ENCODE measurements around the gene MOCS3. TPM values are rescaled to one million over a fixed set of nuclear protein-coding genes. Genes with fewer than 3 reads are reported as not detected.

The MOCS3 gene
- total RNA-seq, 1 experiment from 2014 or later, result 13.6 TPM

- no peaks in the 10 kb centered on the region for H3K9me3 ChIP-seq
- H3K4me3 ChIP-seq, result peak overlapping the region; percentile 68
- DNase-seq, result peak; percentile 95
- H3K27me3 ChIP-seq, result no peaks in the 10 kb centered on the region
- H3K36me3 ChIP-seq, result peaks cover 78% of the 10 kb centered on the region
These were observed 29.1 kb upstream of the MOCS3 start for GRCh38 chr20:50929299-50930138.

GRCh38 chr20:50930139-50930975 is 28.3 kb upstream of the MOCS3 start:
- DNase-seq, result peak; percentile 19
- H3K4me3 ChIP-seq, result peak overlapping the region; percentile 68
- H3K36me3 ChIP-seq, result peaks cover 78% of the 10 kb centered on the region

GRCh38 chr20:50930976-50931305 is 27.7 kb upstream of the MOCS3 start:
- Histone ChIP-seq H3K36me3 (peaks cover 78% of the 10 kb centered on the region), H3K4me3 (peak overlapping the region; percentile 53), H3K27me3 (no peaks in the 10 kb centered on the region), H3K9me3 (no peaks in the 10 kb centered on the region)
- DNase-seq, result no peak

More at GRCh38 chr20:50930139-50930975, 28.3 kb upstream of the MOCS3 start:
- H3K9me3 ChIP-seq, result no peaks in the 10 kb centered on the region
- H3K27me3 ChIP-seq, result no peaks in the 10 kb centered on the region

GRCh38 chr20:50931306-50932015 is 27.2 kb upstream of the MOCS3 start, which contains the start of gene ADNP:
Gene ADNP, minus strand, starts transcription at chr20:50931437. Its CDS starts 27,441 bp downstream, at chr20:50903996.
- Histone ChIP-seq H3K36me3 (peaks cover 78% of the 10 kb centered on the region), H3K27me3 (no peaks in the 10 kb centered on the region), H3K4me3 (peak within 1 kb of the TSS; percentile 68), H3K9me3 (no peaks in the 10 kb centered on the region)
- peak; percentile 87 for DNase-seq

- Histone ChIP-seq H3K27me3 (no peaks in the 10 kb centered on the region), H3K9me3 (no peaks in the 10 kb centered on the region), H3K36me3 (peaks cover 78% of the 10 kb centered on the region), H3K4me3 (peak overlapping the region; percentile 53)
- DNase-seq, result no peak
These were observed 26.6 kb upstream of the MOCS3 start for GRCh38 chr20:50932016-50932485.

GRCh38 chr20:50932691-50933280 is 25.8 kb upstream of the MOCS3 start:
- H3K9me3 ChIP-seq, result no peaks in the 10 kb centered on the region
- H3K4me3 ChIP-seq, result no peak overlapping the region
- H3K27me3 ChIP-seq, result no peaks in the 10 kb centered on the region
- DNase-seq, result no peak
- H3K36me3 ChIP-seq, result peaks cover 72% of the 10 kb centered on the region

GRCh38 chr20:50933589-50933988 is 25.0 kb upstream of the MOCS3 start:
- H3K27me3 ChIP-seq, result no peaks in the 10 kb centered on the region
- H3K36me3 ChIP-seq, result peaks cover 69% of the 10 kb centered on the region
- DNase-seq, result no peak
- H3K9me3 ChIP-seq, result no peaks in the 10 kb centered on the region
- H3K4me3 ChIP-seq, result no peak overlapping the region

- DNase-seq, result no peak
- Histone ChIP-seq H3K27me3 (no peaks in the 10 kb centered on the region), H3K36me3 (peaks cover 85% of the 10 kb centered on the region)
These were observed 15.5 kb upstream of the MOCS3 start for GRCh38 chr20:50943069-50943468.

GRCh38 chr20:50948132-50948785 is 10.4 kb upstream of the MOCS3 start:
- Histone ChIP-seq H3K4me3 (no peak overlapping the region), H3K9me3 (no peaks in the 10 kb centered on the region), H3K36me3 (peaks cover 90% of the 10 kb centered on the region), H3K27me3 (no peaks in the 10 kb centered on the region)
- no peak for DNase-seq

More at GRCh38 chr20:50943069-50943468, 15.5 kb upstream of the MOCS3 start:
- Histone ChIP-seq H3K4me3 (no peak overlapping the region), H3K9me3 (no peaks in the 10 kb centered on the region)

- Histone ChIP-seq H3K27me3 (no peaks in the 10 kb centered on the region), H3K9me3 (no peaks in the 10 kb centered on the region), H3K36me3 (peaks cover 70% of the 10 kb centered on the region), H3K4me3 (no peak overlapping the region)
- DNase-seq, result no peak
These were observed 5.4 kb upstream of the MOCS3 start for GRCh38 chr20:50953196-50953595.

GRCh38 chr20:50953821-50954220 is 4.8 kb upstream of the MOCS3 start:
- Histone ChIP-seq H3K27me3 (no peaks in the 10 kb centered on the region), H3K9me3 (no peaks in the 10 kb centered on the region), H3K36me3 (peaks cover 64% of the 10 kb centered on the region), H3K4me3 (no peak overlapping the region)
- no peak for DNase-seq

- no peak for DNase-seq
- H3K4me3 ChIP-seq, result peak overlapping the region; percentile 85
- H3K27me3 ChIP-seq, result no peaks in the 10 kb centered on the region
- peaks cover 53% of the 10 kb centered on the region for H3K36me3 ChIP-seq
- H3K9me3 ChIP-seq, result no peaks in the 10 kb centered on the region
These were observed 1.3 kb upstream of the MOCS3 start for GRCh38 chr20:50957276-50957675.

- Histone ChIP-seq H3K9me3 (no peaks in the 10 kb centered on the region), H3K27me3 (no peaks in the 10 kb centered on the region), H3K36me3 (peaks cover 49% of the 10 kb centered on the region), H3K4me3 (peak within 1 kb of the TSS; percentile 85)
- peak; percentile 88 for DNase-seq
These were observed 612 bp upstream of the MOCS3 start, which contains the start of gene DPM1 for GRCh38 chr20:50957798-50958614. Gene DPM1, minus strand, starts transcription at chr20:50958532. Its CDS starts 9 bp downstream, at chr20:50958523.

- H3K4me3 ChIP-seq, result peak overlapping the region; percentile 85
- no peak for DNase-seq
- no peaks in the 10 kb centered on the region for H3K27me3 ChIP-seq
- H3K36me3 ChIP-seq, result peaks cover 34% of the 10 kb centered on the region
- no peaks in the 10 kb centered on the region for H3K9me3 ChIP-seq
These were observed 1.0 kb downstream of the MOCS3 start for GRCh38 chr20:50959543-50960126.

- no peak for DNase-seq
- H3K4me3 ChIP-seq, result no peak overlapping the region
- no peaks in the 10 kb centered on the region; the same call in 1 of the 2 replicates for H3K27me3 ChIP-seq
- H3K36me3 ChIP-seq, result no peaks in the 10 kb centered on the region
- no peaks in the 10 kb centered on the region for H3K9me3 ChIP-seq
These were observed 9.0 kb downstream of the MOCS3 start for GRCh38 chr20:50967586-50967985.
